ENCODE data around the gene STX16. TPM values are rescaled to one million over a fixed set of nuclear protein-coding genes. Genes with fewer than 3 reads are reported as not detected.

Gene STX16
- total RNA-seq, 1 donor from 2014 or later, result 126 TPM

DNA sequence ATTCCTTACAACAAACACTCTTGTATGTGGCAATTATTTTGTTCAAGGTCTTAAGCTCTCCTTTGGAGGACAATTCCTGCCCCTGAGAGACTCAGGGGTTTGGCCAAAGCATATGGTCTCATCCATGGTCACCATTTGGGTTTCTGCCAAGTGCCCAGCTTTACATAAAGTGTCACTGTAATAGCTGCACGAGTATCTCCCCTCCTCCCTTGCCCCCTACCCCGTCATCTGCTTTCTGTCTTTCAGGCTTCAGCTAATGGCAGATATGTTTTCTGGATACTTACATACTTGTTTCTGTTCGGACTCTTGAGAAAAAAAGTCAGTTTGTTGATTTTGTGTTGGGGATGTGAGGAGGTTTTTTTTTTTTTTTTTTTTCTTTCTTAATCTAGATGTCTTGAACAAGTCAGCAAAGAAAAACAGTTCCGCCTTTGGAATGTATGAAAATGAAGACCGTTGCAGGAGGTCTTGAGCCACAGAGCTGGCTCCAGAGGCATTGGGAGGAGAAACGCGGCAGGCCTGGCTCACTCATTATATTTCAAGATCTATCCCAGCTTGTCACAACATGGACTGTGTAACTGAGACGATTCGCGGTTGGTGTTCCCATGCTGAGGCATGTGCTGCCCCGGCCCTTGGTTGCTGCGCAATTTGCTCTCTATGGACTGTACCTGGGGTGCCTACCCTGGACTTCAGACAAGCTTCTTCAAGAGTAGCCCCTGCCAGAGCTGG lies 32.6 kb upstream of the STX16 start:
- intact Hi-C loops (cut with micrococcal nuclease), result no loop called here

DNA sequence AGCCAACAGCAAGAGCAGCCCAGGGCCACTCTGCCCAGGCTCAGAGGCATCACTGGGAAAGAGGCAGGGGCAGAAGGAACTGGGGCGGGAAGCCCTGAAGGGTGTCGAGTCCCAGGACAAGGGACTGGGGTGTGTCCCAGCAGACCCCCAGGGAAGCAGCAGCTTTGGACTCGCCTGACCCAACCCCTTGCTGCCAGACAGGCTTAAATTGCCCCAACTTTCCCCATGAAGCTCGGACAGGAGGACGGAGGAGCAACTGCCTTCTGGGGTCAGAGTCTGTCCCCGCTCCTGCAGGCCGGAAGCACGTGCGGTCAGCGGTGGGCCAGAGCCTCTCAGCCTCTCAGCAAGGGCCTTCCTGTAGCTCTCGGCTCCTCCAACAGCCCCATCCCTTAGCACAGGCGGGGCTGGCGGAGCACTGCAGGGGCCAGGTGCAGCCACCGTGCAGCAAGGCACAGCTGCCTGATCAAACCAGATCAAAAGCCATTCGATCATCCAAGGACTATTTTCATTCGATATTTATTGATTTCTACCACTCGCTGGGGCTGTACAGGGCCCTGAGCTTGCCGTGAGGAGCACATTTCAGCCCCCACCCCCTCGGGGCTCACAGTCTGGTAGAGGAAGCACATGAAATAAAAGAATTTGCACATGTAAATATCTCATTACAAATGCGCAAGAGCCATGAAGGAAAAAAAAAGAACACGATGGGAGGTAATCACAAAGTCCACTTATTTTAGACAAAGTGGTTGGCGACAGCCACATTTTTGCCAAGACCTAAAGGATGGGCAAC lies 31.8 kb upstream of the STX16 start:
- intact Hi-C loops (cut with micrococcal nuclease), result no loop called here

DNA sequence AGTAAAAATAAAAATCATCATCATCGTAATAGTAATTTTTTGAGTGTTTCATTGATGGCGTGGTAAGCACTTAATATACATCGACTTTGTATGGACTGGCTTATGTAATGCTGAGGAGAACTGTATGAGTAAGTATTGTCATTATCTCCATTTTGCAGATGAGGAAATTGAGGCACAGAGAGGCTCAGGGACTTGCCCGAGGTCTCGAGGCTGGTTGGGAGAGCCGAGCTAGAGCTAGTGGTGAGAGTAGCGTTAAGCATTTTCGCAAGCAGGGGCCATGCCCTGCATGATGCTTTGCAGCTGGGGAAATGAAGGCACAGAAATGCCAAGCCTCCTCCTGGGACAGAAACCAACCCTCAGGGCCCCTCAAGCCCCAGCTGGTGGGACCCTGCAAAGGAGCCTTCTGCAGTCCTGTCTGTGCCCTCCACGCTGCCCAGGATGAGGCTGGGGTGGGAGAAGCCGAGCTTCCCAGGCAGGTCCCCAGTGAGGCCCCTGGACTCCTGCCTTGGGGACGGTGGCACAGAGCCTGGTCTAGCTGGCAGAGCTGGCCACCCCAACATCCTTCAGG lies 31.1 kb upstream of the STX16 start:
- intact Hi-C loops (cut with micrococcal nuclease), result no loop called here

DNA sequence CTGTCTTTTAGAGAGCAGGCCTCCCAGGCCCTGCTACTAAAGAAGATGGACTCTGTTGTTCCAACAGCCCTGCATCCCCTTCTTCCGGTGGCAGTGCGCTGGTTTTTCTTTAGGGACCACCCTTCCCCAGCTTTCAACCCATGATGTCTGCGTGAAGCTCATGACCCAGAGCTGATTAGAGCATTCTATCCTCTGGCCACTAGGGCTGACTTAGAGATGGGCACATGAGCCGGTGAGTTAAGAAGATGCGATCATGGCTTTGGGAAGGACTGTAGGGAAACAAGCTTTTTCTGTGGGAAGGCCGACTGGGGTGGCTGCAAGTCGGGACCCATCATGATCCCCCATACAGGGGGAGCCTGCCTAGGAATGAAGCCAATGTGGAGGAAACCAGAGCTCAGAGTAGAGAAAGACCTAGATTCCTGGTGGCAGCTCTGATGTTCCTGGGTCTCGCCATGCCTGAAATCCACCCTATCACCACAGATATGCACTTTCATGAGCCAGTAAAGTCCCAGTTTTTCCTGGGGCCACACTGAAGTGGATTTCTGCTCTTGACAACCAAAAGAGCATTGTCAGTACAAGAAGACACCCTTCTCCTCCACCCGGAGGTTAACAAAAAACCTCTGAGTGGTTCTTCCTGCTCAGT lies 29.1 kb upstream of the STX16 start:
- intact Hi-C loops (cut with micrococcal nuclease), result no loop called here

DNA sequence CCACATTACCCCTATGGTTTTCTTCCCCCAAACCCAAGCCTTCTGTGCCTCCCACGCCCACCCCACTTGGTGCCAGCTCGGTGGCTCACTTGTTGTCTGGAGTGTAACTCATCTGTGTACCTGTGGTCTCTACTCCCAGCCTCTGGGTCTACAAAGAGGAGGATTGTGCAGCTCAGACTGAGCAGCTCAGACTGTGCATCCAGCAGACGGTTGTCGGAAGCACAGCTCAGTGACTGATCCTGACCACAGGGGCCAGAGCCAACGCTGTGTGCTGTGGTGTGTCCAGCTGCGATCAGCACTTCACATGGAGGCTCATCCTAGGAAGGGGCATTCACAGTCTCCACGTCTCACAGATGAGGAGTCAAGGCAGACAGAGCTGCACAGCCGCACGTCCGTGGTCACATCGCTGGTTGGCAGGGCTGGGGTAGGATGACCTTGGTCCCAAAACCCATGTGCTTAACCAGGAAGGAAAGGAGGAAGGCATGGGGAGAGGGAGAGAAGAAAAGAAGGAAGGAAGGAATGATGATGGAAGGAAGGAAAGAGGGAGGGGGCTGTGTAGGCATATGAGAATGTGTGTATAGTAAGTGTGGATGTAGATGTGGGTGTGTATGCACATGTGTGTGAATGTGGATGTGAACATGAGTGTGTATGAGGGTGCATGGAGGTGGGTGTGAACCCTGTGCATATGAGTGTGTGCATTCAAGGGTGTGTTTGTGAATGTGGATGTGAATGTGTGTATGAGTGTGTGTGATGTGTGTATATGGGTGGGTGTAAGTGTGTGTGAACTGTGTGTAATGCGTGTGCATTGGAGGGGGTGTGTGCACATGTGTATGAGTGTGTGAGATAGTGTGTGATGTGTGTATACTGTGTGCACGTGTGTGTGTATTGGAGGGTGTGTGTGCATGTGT lies 28.2 kb upstream of the STX16 start:
- intact Hi-C loops (cut with micrococcal nuclease), result no loop called here

DNA sequence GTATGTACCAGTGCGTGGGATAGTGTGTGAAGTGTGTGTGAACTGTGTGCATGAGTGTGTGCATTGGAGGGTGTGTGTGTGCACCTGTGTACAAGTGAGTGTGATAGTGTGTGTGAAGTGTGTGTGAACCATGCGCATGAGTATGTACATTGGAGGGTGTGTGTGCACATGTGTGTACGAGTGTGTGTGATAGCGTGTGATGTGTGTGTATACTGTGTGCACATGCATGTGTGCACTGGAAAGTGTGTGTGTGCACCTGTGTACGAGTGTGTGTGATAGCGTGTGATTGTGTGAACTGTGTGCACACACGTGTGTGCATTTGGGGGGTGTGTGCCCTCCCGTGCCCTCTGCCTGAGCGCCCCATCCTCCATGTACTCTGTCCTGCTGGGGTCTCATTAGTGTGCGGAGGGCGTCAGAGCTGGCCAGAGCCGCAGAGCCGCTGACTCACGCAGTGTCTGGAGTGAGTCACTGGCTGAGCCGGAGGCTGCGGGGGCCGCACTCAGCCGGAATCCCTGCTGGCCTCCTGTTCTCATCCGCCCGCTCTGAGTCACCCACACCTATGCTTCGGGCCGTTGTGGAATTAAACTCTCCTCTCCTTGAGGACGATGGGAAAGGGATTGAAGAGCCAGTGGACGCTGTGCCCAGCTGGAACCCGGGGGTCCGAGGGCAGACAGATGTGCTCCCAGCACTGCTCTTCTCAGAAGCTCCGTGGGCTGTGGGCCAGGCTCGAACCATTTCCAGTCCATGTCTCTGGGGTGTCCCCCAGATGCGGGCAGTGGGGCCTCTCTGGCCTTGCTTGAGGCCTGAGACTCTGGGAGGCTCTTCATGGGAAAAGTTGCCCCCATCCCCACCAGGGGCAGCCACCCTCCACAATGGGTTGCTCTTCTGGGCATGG lies 27.3 kb upstream of the STX16 start:
- intact Hi-C loops (cut with micrococcal nuclease), result no loop called here

DNA sequence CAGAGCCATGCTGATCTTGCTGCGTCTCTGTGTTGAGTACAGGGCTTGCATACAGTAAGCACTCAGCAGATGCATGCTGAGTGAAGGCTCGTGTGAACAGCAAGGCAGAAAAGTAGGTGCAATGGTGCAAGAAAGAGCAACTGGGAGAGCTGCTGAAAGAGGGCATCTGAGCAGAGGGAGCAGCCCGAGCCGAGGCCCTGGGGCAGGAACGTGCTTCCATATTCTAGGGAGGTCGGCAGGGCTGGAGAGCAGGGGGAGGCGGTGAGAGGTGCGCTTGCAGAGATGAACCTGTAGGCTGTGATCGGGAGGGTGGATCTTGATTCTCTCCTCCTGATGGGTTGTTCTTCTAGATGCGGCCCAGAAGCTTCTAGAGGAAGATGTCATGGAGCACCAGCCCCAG lies 26.4 kb upstream of the STX16 start:
- intact Hi-C loops (cut with micrococcal nuclease), result no loop called here

DNA sequence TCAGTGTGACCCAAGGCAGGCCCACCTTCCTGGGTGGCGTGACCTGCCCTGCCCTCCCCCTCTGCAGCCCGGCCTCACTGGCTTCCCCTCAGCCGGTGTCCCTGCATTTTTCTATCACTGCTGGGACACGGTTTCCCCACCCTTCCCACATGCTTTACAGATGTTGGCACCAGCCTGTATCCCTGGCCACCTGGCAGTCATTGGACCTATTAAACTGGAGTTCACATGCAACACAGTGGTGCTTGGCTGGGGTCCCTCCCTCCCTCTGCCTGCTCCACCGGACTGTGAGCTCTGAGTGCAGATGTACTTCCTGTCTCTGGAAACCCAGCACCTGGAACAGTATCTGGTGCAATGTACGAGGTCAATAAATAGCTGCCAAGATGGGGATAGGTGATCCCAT lies 25.5 kb upstream of the STX16 start:
- intact Hi-C loops (cut with micrococcal nuclease), result no loop called here

DNA sequence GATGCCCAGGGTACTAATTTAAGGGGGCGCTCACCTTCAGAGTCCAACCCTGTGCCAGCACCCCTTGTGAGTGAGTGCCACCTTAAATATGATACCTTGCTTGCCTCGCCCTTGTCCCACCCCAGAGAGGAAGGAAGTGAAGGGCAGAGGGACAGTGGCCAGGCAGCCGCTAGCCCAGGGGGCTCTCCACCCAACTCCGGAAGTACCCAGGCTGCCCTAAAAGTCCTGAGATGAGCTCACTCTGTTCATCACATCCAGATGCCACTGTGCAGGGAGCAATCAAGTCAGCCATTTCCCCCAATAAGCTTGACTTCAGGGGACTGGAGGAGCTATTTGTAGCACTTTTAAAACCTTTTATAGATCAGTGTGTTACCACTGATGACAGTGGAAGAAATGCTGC lies 25.0 kb upstream of the STX16 start:
- intact Hi-C loops (cut with micrococcal nuclease), result no loop called here

DNA sequence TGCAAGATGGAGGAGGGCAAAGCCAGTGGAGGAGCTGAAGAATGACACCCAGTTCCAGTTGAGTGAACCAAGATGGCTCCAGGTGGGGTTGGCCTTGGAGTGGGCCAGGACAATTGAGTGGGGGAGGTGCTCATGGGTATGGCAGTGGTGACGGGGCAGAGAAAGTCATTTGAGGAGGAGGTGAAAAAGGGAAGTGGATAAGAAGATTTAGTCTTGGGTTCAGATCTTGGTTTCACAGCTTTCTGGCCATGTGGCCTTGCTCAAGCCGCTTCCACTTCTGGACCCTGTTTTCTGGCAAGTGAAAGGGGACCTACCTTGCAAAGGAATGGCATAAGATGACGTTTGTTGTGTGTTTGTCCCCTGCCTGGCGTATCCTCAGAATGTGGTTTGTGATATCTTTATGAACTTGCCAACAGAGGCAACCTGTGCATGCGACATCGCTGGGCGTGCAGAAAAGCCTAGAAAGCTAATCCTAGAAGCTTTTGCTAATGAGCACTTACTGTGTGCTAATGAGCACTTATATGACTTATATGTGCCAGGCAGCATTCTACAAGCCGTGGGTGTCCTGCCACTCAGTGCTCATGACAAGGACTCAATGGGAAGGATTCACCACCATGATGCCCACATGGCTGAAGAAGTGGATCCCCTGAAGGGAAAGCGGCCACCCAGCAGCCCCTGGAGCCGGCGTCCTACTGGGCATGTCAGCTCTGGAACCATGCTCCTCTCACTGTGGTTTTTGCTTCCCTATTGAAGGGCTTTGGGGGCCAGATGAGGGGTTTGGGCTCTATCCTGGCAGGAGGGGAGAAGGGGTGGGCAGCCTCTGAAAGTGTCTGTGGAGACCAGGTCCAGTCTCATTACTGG lies 23.6 kb upstream of the STX16 start:
- intact Hi-C loops (cut with micrococcal nuclease), result no loop called here

DNA sequence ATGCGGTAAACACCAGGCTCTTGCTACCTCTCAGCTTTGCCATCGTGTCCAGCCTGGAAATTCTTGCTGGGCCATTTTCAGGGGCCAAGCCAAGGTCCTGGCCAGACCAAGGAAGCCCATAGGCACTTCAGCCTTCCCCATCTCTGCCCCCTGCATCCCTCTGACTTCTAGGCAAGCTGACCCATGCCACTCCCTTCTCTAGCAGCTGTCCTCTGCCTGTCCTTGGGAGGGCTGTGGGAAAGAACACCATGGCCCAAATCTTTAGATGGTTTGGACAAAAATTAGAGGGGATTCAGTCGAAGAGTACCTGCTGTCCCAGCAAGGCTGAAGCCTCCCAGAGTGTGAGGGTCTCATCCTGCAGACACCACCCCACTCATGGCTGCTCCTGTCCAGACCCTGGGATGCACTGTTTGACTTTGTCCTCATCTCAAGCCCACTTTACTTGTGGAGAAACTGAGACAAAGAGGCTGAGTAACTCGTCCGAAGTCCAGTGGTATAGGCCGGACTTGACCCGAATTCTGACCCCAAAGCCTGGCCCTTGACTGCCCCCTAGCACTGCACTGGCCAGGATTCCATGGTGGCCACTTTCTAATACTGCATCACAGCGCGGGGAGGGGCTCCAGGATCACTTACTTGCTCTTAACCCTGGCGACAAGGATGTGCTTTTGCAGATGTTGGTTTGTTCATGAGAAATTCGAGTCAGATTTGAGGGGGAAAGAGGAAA lies 22.4 kb upstream of the STX16 start:
- intact Hi-C loops (cut with micrococcal nuclease), result no loop called here

DNA sequence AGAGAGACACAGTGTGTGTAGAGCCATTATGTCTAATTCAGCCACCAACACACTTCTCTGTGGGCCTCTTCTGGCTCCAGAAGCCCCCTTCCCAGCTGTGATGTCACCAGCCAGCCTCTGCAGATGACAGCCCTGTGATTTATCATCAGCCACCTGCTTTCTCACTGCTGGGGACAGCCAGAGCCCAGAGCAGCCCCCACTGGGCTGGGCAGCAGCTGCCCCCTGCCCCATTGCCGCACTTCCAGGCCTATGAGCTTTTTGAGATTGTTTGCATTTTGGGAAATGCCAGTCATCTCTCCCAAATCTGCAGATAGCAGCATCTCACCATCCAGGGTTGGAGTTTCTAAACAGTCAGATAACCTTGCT lies 21.9 kb upstream of the STX16 start:
- intact Hi-C loops (cut with micrococcal nuclease), result no loop called here

DNA sequence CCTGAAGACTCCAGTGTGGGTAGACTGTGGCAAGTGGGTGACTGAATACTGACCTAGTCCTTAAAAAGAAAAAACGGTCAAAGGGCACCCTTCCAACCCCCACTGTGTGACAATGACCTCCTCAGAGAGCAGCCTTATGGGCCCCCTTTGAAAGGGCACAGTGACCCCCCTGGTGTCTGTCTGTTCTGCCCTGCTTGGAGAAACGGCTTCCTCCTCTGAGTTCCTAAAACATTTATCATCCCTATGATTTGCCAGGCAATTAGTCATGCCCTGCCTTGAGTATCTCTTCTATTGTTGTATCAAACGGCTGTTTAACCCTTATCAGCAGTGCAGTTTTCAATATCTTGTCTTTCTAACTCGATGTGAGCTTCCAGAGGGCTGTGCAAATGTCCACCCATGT lies 21.0 kb upstream of the STX16 start:
- intact Hi-C loops (cut with micrococcal nuclease), result loop anchor here (5.0 kb wide), 1 partner anchor 393 kb away; no protein-coding TSS in a partner anchor

DNA sequence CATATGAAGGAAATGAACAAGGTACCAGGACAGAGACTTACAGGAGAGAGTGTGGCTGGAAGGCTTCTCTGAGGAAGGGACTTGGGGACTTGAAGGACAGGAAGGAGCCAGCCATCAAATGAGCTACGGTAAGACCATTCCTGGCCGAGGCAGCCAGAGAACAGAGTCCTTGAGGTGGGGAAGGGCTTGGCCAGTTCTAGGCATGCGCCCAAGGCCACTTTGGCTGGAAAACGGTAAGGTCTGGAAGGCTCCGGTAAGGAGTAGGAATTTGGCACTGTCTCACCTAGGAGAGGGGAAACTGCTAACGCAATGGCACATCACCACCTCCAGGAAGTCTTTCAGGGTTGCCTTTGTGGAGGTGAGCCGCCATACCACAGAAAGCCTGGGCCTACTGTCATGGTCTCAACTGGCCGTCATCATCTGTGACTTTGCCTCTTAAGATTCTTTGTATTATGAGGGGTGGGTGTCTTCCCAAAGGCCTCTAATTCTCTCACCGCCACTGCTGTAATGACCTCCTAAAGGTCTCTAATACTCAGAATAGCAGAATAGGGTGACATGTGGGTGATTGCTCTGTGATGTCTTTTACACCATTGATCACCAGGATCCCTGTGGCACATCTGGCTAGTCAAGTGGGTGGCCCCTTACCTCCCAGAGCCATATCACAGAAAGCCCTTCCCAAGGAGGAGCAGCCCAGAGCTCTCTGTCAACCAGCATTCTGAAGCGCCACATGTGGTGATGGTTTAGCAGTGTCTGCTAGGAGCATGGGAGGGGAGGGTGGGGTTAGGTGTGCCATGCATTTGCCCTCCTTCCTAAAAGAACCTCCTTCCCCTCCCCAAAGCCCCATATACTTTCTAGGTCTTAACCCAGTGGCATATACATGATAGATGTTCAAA lies 17.7 kb upstream of the STX16 start:
- intact Hi-C loops (cut with micrococcal nuclease), result loop anchor here (5.0 kb wide), 1 partner anchor 396 kb away; no protein-coding TSS in a partner anchor

DNA sequence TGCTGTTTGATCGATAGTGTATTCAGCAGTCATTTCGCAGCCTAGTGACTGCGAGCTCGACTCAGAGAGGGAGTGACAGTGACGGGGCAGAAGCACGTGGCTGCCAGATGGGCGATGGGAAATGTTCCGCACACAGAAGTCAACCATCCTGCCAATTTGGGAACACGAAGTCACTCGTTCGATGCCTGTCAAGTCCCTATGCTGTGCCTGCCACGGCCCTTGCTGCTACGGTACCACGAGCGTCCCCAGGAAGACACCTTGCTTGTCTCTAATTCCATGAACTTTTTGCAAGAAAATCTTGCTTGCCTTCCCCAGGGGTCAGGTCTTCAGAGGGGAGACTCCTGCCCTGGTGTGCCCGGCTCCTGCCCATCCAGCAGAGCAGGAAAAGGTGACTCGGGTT lies 17.0 kb upstream of the STX16 start:
- intact Hi-C loops (cut with micrococcal nuclease), result loop anchor here (5.0 kb wide), 1 partner anchor 397 kb away; no protein-coding TSS in a partner anchor

DNA sequence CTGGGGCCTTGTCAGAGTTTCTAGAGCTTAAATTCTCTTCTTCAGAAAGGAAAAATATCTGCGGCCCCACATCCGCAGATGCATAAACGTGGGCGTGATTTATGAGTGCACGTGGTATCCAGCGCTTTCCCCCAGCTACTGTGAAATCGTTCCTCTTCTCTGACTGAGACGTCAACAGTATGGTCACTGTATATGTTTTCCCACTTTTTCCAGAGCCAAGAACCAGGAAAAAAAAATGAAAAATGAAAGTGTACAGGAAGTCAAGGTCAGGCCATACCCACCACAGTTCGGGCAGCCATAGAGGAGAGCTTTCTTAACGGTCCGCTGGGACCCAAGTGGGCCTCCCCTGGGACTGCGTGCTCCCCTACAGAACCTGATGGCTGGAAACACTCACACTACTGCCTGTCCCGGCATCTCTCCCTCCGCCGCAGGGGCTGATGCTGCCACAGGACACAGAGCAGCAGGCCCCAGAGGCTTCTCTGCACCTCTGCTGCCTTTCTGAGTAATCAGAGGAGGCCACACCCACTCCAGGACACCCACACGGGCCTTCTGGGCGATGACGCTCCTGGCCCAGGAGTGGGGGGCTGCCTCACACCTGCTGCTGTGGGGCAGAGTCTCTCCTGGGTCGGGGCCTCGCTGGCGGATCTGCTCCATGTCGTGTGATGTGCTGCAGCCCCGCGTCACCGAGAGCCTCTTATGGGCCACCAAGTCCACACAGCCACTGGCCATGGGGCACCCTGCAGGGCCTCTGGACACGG lies 16.4 kb upstream of the STX16 start:
- intact Hi-C loops (cut with micrococcal nuclease), result loop anchor here (5.0 kb wide), 1 partner anchor 397 kb away; no protein-coding TSS in a partner anchor
